HepG2 (cell line): Measurements from ENCODE around the gene MZF1. TPM values are rescaled to one million over a fixed set of nuclear protein-coding genes. Genes with fewer than 3 reads are reported as not detected.

Experiments used
- CHCHD3 ChIP-seq: sonication (generic); formaldehyde crosslinking; IDR thresholded peaks from 2 replicates; pipeline ENCODE4 v1.8.0; 2022; ENCODE audit warnings: mild to moderate bottlenecking, missing genetic modification reagents, moderate library complexity
- CSRNP2 ChIP-seq: sonication (generic); formaldehyde crosslinking; conservative IDR thresholded peaks from 2 replicates; pipeline ENCODE4 v1.8.0; 2022; ENCODE audit warnings: low read depth, missing genetic modification reagents
- DNMT3B ChIP-seq: conservative IDR thresholded peaks from 2 replicates; pipeline ENCODE4 v1.6.1; 2016; ENCODE audit warnings: missing biosample characterization, control low read depth
- DRAP1 ChIP-seq: IDR thresholded peaks from 2 replicates; pipeline ENCODE4 v1.6.1; 2016; ENCODE audit warnings: missing genetic modification reagents, missing compliant biosample characterization
- ETV5 ChIP-seq: IDR thresholded peaks from 2 replicates; pipeline ENCODE4 v1.6.1; 2018; ENCODE audit warnings: missing biosample characterization, missing genetic modification reagents, inconsistent platforms, borderline replicate concordance
- KMT2A ChIP-seq: sonication (generic); formaldehyde crosslinking; IDR thresholded peaks from 2 replicates; pipeline ENCODE4 v1.4.0; 2020; ENCODE audit warnings: missing genetic modification reagents
- MED13 ChIP-seq: sonication (generic); formaldehyde crosslinking; IDR thresholded peaks from 2 replicates; pipeline ENCODE4 v1.5.0; 2020; ENCODE audit warnings: missing genetic modification reagents
- MXI1 ChIP-seq: IDR thresholded peaks from 3 replicates; pipeline ENCODE4 v1.6.1; 2012; ENCODE audit warnings: low read depth, low read length, inconsistent platforms, borderline replicate concordance
- NAIF1 ChIP-seq: sonication (generic); formaldehyde crosslinking; IDR thresholded peaks from 2 replicates; pipeline ENCODE4 v1.5.0; 2020; ENCODE audit warnings: mild to moderate bottlenecking, missing genetic modification reagents, borderline replicate concordance
- NKX3-1 ChIP-seq: sonication (generic); formaldehyde crosslinking; IDR thresholded peaks from 2 replicates; pipeline ENCODE4 v1.5.0; 2020; ENCODE audit warnings: missing genetic modification reagents
- NR3C1 ChIP-seq: sonication (generic); formaldehyde crosslinking; IDR thresholded peaks from 2 replicates; pipeline ENCODE4 v1.4.0; 2020; ENCODE audit warnings: missing genetic modification reagents
- PAF1 ChIP-seq: IDR thresholded peaks from 2 replicates; pipeline ENCODE4 v1.6.1; 2016; ENCODE audit warnings: missing genetic modification reagents, missing compliant biosample characterization
- PBX3 ChIP-seq: sonication (generic); formaldehyde crosslinking; IDR thresholded peaks from 2 replicates; pipeline ENCODE4 v1.8.1; 2023; ENCODE audit warnings: missing genetic modification reagents, inconsistent platforms, borderline replicate concordance
- POLR2G ChIP-seq: fragments of 200-400 bp; formaldehyde crosslinking; IDR thresholded peaks from 2 replicates; pipeline ENCODE4 v1.6.1; 2018; ENCODE audit warnings: mild to moderate bottlenecking, low read depth, low read length, moderate library complexity
- RBM39 ChIP-seq: fragments of 200-400 bp; formaldehyde crosslinking; IDR thresholded peaks from one replicate; pipeline ENCODE4 v1.6.1; 2018; ENCODE audit warnings: antibody characterized with exemption, mild to moderate bottlenecking, low read depth, low read length; ENCODE audit not compliant: poor library complexity, severe bottlenecking
- SMC3 ChIP-seq: IDR thresholded peaks from 2 replicates; pipeline ENCODE4 v1.6.1; 2011; ENCODE audit warnings: low read length, improper control_type of control experiment
- SP4 ChIP-seq: sonication (generic); formaldehyde crosslinking; IDR thresholded peaks from 2 replicates; pipeline ENCODE4 v1.8.1; 2023; ENCODE audit warnings: mild to moderate bottlenecking, missing genetic modification reagents
- TFDP2 ChIP-seq: sonication (generic); formaldehyde crosslinking; IDR thresholded peaks from 2 replicates; pipeline ENCODE4 v1.4.0; 2020; ENCODE audit warnings: missing genetic modification reagents
- TP53 ChIP-seq: sonication (generic); formaldehyde crosslinking; conservative IDR thresholded peaks from 2 replicates; pipeline ENCODE4 v1.4.0; 2020; ENCODE audit warnings: missing genetic modification reagents
- ZFAT ChIP-seq: sonication (generic); formaldehyde crosslinking; conservative IDR thresholded peaks from 2 replicates; pipeline ENCODE4 v1.8.1; 2023; ENCODE audit warnings: missing genetic modification reagents, inconsistent platforms
- ZHX1 ChIP-seq: sonication (generic); formaldehyde crosslinking; IDR thresholded peaks from 2 replicates; pipeline ENCODE4 v1.8.1; 2022; ENCODE audit warnings: low read depth, mild to moderate bottlenecking, missing genetic modification reagents
- ZNF205 ChIP-seq: IDR thresholded peaks from 2 replicates; pipeline ENCODE4 v1.6.1; 2018; ENCODE audit warnings: missing biosample characterization, missing genetic modification reagents
- ZNF468 ChIP-seq: sonication (generic); formaldehyde crosslinking; IDR thresholded peaks from 2 replicates; pipeline ENCODE4 v1.8.0; 2022; ENCODE audit warnings: mild to moderate bottlenecking, moderate library complexity, missing genetic modification reagents
- ZNF740 ChIP-seq: sonication (generic); formaldehyde crosslinking; IDR thresholded peaks from 2 replicates; pipeline ENCODE4 v1.4.0; 2020; ENCODE audit warnings: missing genetic modification reagents
- ZNF749 ChIP-seq: sonication (generic); formaldehyde crosslinking; IDR thresholded peaks from 2 replicates; pipeline ENCODE4 v1.8.0; 2022; ENCODE audit warnings: mild to moderate bottlenecking, missing genetic modification reagents, moderate library complexity, borderline replicate concordance
- polyA plus RNA-seq, 8 experiments: library from polyadenylated mRNA; depleted of rRNA in 3 of 8; stranded (reverse) in 7 of 8; unstranded in 1 of 8; fragments of >200 nt; fragmentation: Illumina TruSeq in 4 of 8; extraction: Trizol in 4 of 8; gene quantifications; 2 replicates each; pipeline versions ENCODE4 v1.2.1 to v1.2.3, GENCODE V29; 2011 to 2016; ENCODE audit warnings: low read depth in 4 of 8, missing spikeins in 1 of 8, mixed read lengths in 1 of 8; ENCODE audit not compliant: insufficient read depth in 1 of 8
- total RNA-seq, 5 experiments: library from RNA; depleted of rRNA; stranded (reverse); fragments of >200 nt; fragmentation: Illumina TruSeq; extraction: Trizol; gene quantifications; 2 replicates each; pipeline ENCODE4 v1.2.3, GENCODE V29; 2016; ENCODE audit warnings: low read depth in 1 of 5

The MZF1 gene
- total and polyA plus RNA-seq, 2 of the 13 experiments (the other 11 are each of a cell fraction or from before 2014, with no cell fraction given) = 3.1 to 8.1 TPM

- TF ChIP-seq TFDP2 (CRISPR knock-in tag) = no peak
- TF ChIP-seq ZFAT (CRISPR knock-in tag) = no peak
- TF ChIP-seq RBM39 = peak; percentile 13
- TF ChIP-seq PBX3 (CRISPR knock-in tag) = no peak
- peak; percentile 19; the same call in 1 of the 2 replicates for TF ChIP-seq ZNF468 (CRISPR knock-in tag)
- 0 out of 2 replicates have a peak, but pooled peaks have one; percentile 15 for TF ChIP-seq POLR2G
- no peak for TF ChIP-seq NR3C1
- TF ChIP-seq ZNF205 = 0 out of 2 replicates have a peak, but pooled peaks have one; percentile 30
- 0 out of 2 replicates have a peak, but pooled peaks have one; percentile 36 for TF ChIP-seq DRAP1
- no peak for TF ChIP-seq PAF1 (CRISPR knock-in tag)
- TF ChIP-seq SMC3 = peak; percentile 47
- TF ChIP-seq NKX3-1 (CRISPR knock-in tag) = peak; percentile 69; the same call in 1 of the 2 replicates
- 0 out of 2 replicates have a peak, but pooled peaks have one; percentile 13 for TF ChIP-seq SP4 (CRISPR knock-in tag)
- TF ChIP-seq NAIF1 (CRISPR knock-in tag) = 0 out of 2 replicates have a peak, but pooled peaks have one; percentile 6
- no peak for TF ChIP-seq ZNF749 (CRISPR knock-in tag)
- TF ChIP-seq KMT2A (CRISPR knock-in tag) = no peak
- peak; percentile 72; the same call in 1 of the 2 replicates for TF ChIP-seq MED13 (CRISPR knock-in tag)
- no peak for TF ChIP-seq CSRNP2
- TF ChIP-seq MXI1 = no peak
- no peak for TF ChIP-seq ZNF740
- TF ChIP-seq ETV5 (CRISPR knock-in tag) = 0 out of 2 replicates have a peak, but pooled peaks have one; percentile 13
- no peak for TF ChIP-seq ZHX1 (CRISPR knock-in tag)
- TF ChIP-seq TP53 (CRISPR knock-in tag) = no peak
- TF ChIP-seq CHCHD3 (CRISPR knock-in tag) = no peak
- TF ChIP-seq DNMT3B (CRISPR knock-in tag) = no peak
Measured at GRCh38 chr19:58519087-58519354, 54.1 kb downstream of the MZF1 start (continued).
